HFF-Myc (cell line): Measurements from ENCODE around the gene COPZ2.

Experiments used
- DNase-seq: peaks from one replicate; pipeline ENCODE4 v3.0.0-alpha.2; 2011; ENCODE audit warnings: low read depth; ENCODE audit errors: extremely low read depth
- H3K4me3 ChIP-seq: replicated peaks from 2 replicates; pipeline ENCODE4 v1.5.1; 2011; ENCODE audit warnings: low read depth, mild to moderate bottlenecking, control low read depth, low read length
- CTCF ChIP-seq: IDR thresholded peaks from 2 replicates; pipeline ENCODE4 v1.5.1; 2012; ENCODE audit warnings: mild to moderate bottlenecking, low read depth, low read length, control low read depth; ENCODE audit errors: missing control alignments

Gene COPZ2

GRCh38 chr17:47980541-47980940 is 57.1 kb downstream of the COPZ2 start:
- no peak for TF ChIP-seq CTCF
- DNase-seq: no peak
- H3K4me3 ChIP-seq: no peak overlapping the region

- no peak overlapping the region for H3K4me3 ChIP-seq
- peak; percentile 22 for DNase-seq
- TF ChIP-seq CTCF: peak; percentile 78
Observed at GRCh38 chr17:47978324-47978723, 59.3 kb downstream of the COPZ2 start.
